Stimulated activated CD4-positive, alpha-beta T cell treated with anti-CD3 and anti-CD28 coated beads, Interleukin-15, amount 100 ng/mL, for 48 hours (primary cell): ENCODE results near the gene ZDHHC15.
A peak's percentile ranks its signal among the peaks of the same experiment; 100 is the strongest.
"Not testable (repeated sequence)": the region's sequence is repeated elsewhere in the genome, so short reads cannot be mapped to it uniquely, and the experiment has no call there.

ENCODE experiments used
- DNase-seq, 2 donors: peaks; one replicate each; pipeline ENCODE4 v3.0.0-alpha.2; 2020; ENCODE audit warnings: low read depth in 2 of 2

ZDHHC15 gene, protein sequence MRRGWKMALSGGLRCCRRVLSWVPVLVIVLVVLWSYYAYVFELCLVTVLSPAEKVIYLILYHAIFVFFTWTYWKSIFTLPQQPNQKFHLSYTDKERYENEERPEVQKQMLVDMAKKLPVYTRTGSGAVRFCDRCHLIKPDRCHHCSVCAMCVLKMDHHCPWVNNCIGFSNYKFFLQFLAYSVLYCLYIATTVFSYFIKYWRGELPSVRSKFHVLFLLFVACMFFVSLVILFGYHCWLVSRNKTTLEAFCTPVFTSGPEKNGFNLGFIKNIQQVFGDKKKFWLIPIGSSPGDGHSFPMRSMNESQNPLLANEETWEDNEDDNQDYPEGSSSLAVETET

DNA sequence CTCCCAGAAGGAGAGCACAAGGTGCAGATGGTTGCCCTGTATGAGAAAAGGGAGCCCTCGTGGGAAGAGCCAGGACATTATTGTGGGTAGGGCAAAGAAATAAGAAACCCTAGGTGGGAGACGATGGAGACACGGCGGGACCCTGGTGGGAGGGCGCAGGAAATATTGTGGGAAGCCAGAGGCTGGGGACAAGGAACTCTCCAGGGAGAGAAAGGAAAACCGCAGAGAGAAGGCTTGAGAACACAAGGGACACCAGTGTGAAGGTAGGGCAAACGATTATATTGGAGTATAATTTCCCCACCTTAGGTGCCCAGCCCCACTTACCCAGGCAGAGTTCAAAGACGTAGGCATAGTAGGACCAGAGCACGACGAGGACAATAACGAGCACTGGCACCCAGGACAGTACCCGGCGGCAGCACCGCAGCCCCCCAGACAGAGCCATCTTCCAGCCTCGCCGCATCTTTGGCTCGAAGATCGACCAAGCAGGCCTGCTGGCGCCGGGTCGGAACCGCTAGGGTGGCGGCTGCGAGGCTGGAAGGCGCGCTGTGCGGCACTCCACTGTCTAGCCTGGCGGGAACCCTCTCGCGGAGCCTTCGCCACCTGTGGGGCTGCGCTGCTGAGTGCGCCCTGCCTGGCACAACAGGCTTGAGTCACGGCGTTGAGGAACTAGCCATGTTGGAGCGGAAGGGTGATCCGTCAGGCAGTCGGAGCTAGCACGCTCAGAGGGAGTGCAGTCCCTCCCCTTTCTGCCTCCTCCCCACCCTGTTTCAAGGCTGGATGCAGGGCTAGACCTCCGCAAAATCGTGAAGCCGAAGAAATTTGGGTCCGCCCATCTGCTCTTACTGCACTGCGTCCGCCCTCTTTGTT lies at the start of gene ZDHHC15:
Gene ZDHHC15, minus strand, starts transcription at position 473 of the 867 bp plus-strand sequence. Its CDS starts 13 bp downstream, at position 460.
- peak; percentile 31 to 35 for DNase-seq

DNA sequence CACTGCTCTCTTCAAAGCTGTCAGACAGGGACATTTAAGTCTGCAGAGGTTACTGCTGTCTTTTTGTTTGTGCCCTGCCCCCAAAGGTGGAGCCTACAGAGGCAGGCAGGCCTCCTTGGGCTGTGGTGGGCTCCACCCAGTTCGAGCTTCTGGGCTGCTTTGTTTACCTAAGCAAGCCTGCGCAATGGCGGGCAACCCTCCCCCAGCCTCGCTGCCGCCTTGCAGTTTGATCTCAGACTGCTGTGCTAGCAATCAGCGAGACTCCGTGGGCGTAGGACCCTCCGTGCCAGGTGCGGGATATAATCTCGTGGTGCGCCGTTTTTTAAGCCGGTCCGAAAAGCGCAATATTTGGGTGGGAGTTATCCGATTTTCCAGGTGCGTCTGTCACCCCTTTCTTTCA lies 37.7 kb upstream of the ZDHHC15 start:
- DNase-seq, result not testable (repeated sequence)

DNA sequence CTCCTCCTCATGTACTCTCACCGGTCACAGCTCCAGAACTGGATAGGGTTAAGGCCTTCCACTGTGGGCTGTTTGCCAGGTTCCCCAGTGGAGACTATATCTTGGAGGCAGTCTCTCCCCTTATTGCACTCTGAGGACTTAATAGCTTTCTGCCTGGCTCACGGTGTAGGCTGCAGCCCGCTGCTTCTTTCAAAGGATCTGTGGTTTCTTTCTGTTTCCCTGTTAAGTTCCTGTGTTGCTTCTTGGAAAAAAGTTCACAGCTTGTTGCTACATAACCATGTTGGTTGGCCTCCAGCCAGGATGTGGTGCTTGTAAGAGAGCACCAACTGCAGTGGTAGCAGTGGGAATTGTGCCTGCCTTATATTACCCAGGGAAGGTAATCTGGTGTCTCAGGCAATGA lies 24.9 kb upstream of the ZDHHC15 start:
- no peak for DNase-seq

GRCh38 chrX:75546724-75547511 lies 24.1 kb upstream of the ZDHHC15 start:
- no peak for DNase-seq

- DNase-seq, result no peak
Observed at GRCh38 chrX:75544786-75545185, 21.9 kb upstream of the ZDHHC15 start.

DNA sequence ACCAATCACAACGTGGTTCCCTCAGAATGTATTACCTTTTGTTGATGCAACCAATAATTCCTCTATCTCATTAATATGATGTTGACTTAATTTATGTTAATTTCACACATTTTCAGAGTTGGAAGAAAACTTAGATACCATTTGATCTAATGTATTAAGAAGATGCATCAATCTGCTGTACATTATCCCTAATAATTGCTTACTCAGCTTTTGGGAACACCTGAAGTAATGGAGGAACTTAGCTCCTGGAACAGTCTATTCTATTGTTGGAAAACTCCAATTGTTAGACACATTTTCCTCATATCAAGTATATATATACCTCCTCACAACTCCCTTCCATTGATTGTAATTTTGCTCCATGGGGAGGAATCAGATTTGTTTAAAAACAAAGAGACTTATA lies 38.9 kb downstream of the ZDHHC15 start:
- DNase-seq, result no peak

DNA sequence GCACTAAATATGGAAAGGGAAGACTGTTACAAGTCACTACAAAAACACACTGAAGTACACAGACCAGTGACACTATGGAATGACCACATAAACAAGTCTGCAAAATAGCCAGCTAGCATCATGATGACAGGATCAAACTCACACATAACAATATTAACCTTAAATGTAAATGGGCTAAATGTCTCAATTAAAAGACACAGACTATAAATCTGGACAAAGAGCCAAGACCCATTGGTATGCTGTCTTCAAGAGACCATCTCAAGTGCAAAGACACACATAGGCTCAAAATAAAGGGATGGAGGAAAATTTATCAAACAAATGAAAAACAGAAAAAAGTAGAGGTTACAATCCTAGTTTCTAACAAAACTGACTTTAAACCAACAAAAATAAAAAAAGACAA lies 61.1 kb downstream of the ZDHHC15 start:
- not testable (repeated sequence) for DNase-seq

- DNase-seq, result no peak
Observed at GRCh38 chrX:75421688-75422230, 101.1 kb downstream of the ZDHHC15 start.

- DNase-seq, result not testable (repeated sequence)
Observed at GRCh38 chrX:75407153-75407552, 115.7 kb downstream of the ZDHHC15 start.

- DNase-seq, result no peak
Observed at GRCh38 chrX:75390470-75390869, 132.4 kb downstream of the ZDHHC15 start.

- DNase-seq, result no peak
Observed at GRCh38 chrX:75369721-75370120, 153.1 kb downstream of the ZDHHC15 start.

DNA sequence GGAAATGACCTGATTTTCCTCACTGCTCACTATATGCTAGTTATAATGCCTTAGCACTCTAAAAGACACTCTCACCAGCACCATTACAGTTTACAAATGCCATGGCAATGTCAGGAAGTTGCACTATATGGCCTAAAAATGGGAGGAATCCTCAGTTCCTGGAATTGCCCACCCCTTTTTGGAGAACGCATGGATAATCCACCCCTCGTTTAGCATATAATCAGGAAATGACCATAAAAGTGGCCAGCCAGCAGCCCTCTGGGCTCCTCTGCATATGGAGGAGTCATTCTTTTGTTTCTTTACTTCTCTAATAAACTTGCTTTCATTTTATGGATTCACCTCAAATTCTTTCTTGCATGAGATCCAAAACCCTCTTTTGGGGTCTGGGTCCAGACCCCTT lies 156.0 kb downstream of the ZDHHC15 start:
- DNase-seq, result no peak

DNA sequence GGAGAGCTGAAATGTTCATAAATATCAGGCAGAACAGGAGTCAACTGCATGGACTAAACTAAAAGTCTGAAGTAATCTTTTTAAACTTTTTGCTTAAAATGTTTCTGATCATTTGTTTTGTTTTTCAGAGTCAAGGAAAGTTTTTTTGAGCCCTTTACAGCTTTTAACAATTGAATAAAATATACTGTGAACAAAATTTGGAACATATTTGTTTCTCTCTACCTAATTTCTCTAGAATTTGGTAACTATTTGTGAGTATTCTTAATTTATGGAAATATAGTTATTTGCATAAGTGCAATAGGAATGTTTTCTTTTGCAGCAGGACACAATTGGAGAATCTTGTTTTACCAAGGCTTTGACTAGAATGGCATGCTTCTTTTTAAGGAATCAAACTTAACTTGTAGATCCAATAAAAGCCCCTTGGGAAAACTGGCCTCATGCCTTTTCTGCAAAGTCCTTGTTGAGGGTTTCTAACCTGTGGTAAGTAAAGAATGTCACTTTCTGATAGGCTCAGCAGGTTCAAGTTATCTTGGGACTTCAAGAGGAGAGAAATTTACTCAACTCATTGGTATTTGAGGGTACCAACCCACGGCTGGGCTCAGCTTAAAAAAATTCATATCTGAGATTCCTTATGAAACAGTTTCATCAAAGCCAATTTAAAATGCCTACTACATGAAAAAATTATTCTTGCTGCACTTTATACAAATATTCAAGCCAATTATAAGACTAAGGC lies 157.4 kb downstream of the ZDHHC15 start:
- no peak for DNase-seq

DNA sequence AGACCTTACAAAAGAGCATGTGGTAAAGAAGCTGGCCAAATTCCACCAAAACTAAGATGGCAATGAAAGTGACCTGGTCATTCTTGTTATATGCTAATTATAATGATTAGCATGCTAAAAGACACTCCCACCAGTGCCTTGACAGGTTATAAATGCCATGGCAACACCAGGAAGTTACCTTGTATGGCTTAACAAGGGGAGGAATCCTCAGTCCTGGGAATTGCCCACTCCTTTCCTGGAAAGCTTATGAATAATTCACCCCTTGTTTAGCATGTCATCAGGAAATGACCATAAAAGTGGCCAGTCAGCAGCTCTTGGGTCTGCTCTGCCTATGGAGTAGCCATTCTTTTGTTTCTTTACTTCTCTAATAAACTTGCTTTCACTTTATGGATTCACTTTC lies 161.0 kb downstream of the ZDHHC15 start:
- DNase-seq, result no peak

DNA sequence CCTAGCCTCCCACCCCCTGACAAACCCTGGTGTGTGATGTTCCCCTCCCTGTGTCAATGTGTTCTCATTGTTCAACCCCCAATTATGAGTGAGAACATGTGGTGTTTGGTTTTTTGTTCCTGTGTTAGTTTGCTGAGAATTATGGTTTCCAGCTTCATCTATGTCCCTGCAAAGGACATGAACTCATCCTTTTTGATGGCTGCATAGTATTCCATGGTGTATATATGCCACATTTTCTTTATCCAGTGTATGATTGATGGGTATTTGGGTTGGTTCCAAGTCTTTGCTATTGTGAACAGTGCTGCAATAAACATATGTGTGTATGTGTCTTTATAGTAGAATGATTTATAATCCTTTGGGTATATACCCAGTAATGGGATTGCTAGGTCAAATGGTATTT lies 174.2 kb downstream of the ZDHHC15 start:
- not testable (repeated sequence) for DNase-seq

- DNase-seq, result no peak
Observed at GRCh38 chrX:75337525-75337924, 185.3 kb downstream of the ZDHHC15 start.

DNA sequence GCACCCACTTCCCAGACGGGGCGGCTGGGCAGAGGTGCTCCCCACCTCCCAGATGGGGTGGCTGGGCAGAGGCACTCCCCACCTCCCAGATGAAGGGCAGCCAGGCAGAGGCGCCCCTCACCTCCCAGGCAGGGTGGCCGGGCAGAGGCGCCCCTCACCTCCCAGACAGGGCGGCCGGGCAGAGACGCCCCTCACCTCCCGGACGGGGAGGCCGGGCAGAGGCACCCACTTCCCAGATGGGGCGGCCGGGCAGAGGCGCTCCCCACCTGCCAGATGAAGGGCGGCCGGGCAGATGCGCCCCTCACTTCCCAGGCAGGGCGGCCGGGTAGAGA lies 187.7 kb downstream of the ZDHHC15 start:
- no peak for DNase-seq

GRCh38 chrX:75334407-75335126 lies 188.3 kb downstream of the ZDHHC15 start:
- DNase-seq, result not testable (repeated sequence)

DNA sequence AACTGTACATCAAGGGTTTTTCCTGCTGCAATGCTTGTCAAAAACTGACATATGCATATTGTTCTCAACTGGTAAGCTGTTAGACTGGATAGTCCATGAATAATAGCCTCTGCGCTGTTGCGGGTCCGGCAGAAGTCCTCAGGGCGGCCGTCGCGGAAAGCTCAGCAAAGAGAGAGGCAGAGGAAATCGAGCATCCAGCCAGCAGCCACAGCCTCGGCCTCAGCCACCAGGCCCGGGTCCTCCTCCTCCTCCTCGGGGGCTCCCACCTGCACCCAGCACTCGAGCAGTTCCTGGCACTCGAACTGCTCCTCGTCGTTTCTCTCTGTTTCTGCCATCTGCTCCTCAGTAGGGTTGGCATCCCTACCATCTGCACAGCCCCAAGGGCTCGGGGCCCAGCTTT lies 195.2 kb downstream of the ZDHHC15 start:
- DNase-seq, result no peak
